HG02970 (cell line): ENCODE results near the gene CELF1.
"Not testable (repeated sequence)": the region's sequence is repeated elsewhere in the genome, so short reads cannot be mapped to it uniquely, and the experiment has no call there.

Source experiments
- ATAC-seq: cut with Tn5 transposase; IDR thresholded peaks from one replicate; pipeline ENCODE4 v1.9.1; 2021; ENCODE audit warnings: mild to moderate bottlenecking, moderate library complexity, moderate number of reproducible peaks; ENCODE audit not compliant: unreplicated experiment, low FRiP score

Gene CELF1

GRCh38 chr11:47460571-47461235 lies 92.2 kb downstream of the CELF1 start:
- no peak for ATAC-seq

- ATAC-seq = not testable (repeated sequence)
Observed at GRCh38 chr11:47454258-47454671, 98.7 kb downstream of the CELF1 start.

- ATAC-seq = no peak
Observed at GRCh38 chr11:47453365-47453764, 99.6 kb downstream of the CELF1 start.

- no peak for ATAC-seq
Observed at GRCh38 chr11:47451990-47452389, 100.9 kb downstream of the CELF1 start.

- no peak for ATAC-seq
Observed at GRCh38 chr11:47451436-47451835, 101.5 kb downstream of the CELF1 start.

DNA sequence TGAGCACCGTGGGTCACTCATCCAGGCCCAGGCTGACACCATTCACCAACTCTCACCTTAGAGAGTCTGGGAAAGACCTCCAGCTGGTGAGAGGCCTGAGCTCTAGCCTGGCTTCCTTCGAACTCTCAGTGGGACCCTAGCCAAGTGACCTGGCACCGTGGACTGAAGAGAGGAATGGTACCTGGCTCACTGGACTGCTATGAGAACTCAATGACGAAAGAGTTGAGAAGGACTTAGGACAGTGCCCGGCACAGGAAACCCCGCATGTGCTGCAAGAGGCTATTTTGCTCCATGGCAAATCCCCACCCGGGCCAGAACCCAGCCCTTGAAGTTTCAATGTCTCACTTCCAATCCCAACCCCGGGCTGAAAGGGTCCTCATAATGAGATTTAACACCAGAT lies 103.4 kb downstream of the CELF1 start:
- no peak for ATAC-seq

DNA sequence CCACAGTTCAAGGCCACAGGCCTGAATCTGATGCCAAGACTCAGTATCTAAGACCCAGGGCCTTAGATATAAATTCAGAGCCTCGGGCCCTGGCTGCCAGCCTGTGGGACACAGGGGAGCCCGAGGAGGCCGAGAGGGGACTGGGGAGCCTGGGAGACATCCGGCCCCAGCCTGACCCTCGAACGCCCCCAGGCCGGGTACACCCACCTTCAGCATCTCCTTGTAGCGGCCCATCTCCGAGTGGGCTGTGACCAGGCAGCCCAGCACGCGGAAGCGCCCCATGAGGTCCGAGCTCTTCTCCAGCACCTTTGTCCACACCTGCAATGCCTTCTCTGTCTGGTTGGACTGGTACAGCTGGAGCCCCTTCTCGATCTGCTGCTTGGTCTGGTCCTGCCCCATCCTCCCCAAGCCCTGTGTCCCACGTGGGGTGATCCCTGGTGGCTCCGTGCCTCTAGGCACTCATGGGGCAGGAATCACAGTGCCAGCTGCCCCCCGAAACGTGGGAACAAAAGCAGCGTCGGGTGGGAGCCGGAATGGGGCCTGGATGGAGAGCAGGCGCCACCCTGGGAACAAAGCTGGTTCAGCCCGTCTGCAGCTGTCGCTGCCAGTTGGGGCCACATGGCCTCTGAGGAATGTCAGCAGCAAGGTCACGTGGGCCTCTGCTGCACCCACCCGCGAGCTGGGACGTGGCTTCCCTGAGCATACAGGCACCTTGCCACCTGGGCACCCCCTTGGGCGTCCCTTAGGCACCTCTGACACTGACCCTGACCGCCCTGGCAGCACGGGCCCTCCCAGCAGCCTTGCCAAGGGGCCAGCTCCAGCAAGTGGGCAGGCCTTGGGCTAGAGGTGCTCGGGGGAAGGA lies 104.1 kb downstream of the CELF1 start, which contains the start of gene RAPSN:
RAPSN (minus strand) TSS at position 571 of the 862 bp plus-strand sequence; CDS start at position 399, 172 bp downstream.
- no peak for ATAC-seq

- ATAC-seq = no peak
Observed at GRCh38 chr11:47447906-47448305, 105.0 kb downstream of the CELF1 start.

DNA sequence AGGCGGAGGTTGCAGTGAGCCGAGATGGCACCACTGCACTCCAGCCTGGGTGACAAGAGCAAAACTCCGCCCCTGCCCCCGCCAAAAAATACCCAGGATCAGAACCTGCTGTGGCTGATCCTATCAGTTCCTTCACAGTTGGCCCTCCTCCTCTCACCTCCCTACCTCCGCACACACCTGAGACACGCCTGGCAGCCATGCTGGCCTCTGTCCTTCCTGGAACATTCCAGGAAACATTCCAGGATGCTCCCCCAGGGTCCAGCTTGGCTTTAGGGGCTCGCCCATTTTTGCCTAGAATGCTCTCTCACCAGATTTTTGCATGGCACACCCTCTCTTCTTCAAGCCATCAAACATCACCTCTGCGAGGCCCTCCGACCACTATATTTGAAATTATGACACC lies 106.1 kb downstream of the CELF1 start:
- no peak for ATAC-seq

DNA sequence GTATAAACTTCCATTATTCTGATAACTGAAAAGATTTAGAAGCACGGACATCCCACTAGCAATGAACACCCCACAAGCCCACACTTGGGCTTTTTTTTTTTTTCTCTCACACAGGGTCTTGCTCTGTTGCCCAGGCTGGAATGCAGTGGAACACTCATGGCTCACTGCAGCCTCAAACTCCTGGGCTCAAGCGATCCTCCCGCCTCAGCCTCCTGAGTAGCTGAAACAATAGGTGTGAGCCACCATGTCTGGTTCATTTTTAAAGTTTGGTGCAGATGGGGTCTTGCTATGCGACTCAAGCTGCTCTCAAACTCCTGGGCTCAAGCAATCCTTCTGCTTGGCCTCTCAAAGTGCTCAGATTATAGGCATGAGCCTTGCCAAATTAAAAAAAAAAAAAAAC lies 107.1 kb downstream of the CELF1 start:
- no peak for ATAC-seq

- ATAC-seq = no peak
Observed at GRCh38 chr11:47443817-47444216, 109.1 kb downstream of the CELF1 start.

DNA sequence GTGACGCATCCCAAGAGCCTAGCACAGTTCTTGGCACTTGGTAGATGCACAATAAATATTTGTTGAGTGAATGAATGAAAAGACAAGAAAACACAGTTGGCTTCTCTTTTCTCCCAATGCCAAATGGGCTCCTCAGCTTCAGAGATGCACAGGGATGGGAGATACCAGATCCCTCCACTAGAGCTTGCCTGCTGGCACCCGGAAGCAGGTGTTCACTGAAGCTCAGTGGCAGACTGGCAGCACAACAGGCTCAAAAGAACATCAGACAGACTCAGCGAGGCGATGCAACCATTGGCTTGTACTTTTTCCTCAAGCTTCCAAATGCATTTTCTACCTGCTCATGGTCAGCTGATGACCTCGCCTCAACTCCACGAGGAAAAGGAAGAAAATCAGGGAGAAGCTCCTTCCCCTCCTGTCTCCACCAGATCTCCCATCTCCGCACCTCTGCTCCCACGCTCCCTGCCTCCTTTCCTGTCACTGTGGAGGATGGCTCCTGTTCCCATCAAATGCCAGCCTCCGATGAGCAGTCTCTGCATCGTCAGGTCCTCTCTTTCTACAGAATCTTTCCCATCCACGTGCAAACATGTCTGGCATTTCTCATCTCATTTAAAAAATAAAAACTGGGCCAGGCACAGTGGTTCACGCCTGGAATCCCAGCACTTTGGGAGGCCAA lies 109.8 kb downstream of the CELF1 start:
- ATAC-seq = no peak

DNA sequence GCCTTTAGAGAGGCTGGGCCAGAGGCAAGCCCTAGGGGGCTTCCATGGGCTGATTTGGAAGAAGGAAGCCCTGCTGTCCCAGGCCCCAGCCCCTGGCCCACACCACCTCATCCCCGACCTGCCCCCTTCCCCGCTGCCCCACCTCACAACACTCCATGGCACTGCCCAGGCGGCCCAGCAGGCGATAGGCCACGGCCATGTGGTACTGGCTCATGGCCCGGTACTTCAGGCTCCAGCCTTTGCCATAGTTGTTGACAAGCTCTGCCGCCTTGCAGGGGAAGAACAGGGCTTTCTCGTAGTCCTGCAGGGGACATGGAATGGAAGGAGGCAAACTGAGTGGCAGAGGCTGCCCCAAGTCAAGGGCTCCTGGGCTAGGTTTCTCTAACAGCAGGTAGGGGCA lies 110.4 kb downstream of the CELF1 start:
- ATAC-seq = no peak

- ATAC-seq = no peak
Observed at GRCh38 chr11:47441421-47441820, 111.5 kb downstream of the CELF1 start.

GRCh38 chr11:47440054-47440476 lies 112.9 kb downstream of the CELF1 start:
- ATAC-seq = no peak

- no peak for ATAC-seq
Observed at GRCh38 chr11:47438721-47439120, 114.2 kb downstream of the CELF1 start.

DNA sequence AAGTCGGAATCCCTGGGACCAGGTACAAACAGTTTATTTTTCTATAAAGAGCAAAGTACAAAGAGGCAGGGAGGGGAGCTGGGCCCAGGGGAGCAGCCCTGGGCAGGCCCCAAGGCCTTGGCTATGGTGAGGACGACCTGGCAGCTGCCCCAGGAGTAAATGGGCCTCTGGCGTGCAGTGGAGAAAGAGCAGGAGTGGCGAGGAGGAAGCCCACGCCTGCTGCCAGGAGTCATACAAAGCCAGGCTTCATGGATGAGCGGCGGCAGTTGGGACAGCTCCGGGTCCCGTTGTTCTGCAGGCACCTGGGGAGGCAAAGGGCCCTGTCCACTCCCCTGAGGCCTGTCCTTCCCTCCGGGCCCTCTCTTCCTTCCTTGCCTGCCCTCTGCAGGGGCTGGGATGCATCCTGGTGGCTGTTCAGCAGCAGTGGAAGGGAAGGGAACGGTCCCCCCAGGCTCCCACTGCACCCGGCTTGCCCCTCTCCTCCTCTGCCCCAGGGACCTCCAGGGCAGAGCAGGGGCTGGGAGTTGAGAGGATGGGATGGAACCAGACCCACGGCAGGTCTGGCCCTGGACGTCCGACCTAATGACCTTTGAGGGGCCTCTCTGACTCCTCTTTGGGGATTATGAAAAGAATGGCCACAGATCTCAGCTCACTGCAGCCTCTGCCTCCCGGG lies 115.0 kb downstream of the CELF1 start:
- no peak for ATAC-seq

GRCh38 chr11:47437218-47437745 lies 115.7 kb downstream of the CELF1 start:
- no peak for ATAC-seq

GRCh38 chr11:47436726-47437125 lies 116.2 kb downstream of the CELF1 start:
- no peak for ATAC-seq

DNA sequence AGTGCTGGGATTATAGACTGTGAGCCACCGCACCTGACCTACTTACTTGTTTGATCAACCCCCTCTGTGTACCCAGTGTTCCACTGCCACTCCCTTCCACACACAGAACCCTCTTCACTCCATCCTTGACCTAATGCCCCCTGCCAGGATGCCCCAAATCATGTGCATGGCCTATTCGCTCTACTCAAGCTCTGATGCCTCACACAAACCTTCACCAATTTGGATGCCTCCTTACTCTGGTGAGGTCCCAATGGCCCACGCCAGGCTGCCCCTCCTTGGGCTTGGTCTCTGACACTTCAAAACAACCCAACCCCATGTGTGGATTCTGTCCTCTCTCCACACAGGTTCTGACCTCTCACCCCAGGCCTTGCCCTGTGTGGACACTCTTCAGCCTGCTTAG lies 117.2 kb downstream of the CELF1 start:
- no peak for ATAC-seq
